ENCODE measurements around the gene PAM16. TPM values are rescaled to one million over a fixed set of nuclear protein-coding genes. Genes with fewer than 3 reads are reported as not detected.
A peak's percentile ranks its signal among the peaks of the same experiment; 100 is the strongest.

PAM16 gene
- total and polyA plus RNA-seq, 9 of the 15 experiments (the other 6 are each of a cell fraction or from before 2014, with no cell fraction given), result 38.7 to 273 (median 79.3) TPM

GRCh38 chr16:4358831-4359561, 7.9 kb upstream of the PAM16 start (continued):
- TF ChIP-seq CREB5 (CRISPR knock-in tag; IDR thresholded peaks at IDR 0.05) (no peak), ELF4 (CRISPR knock-in tag; IDR thresholded peaks at IDR 0.05) (no peak), SIN3A (IDR thresholded peaks at IDR 0.05; ENCODE audit: borderline replicate concordance in 2 of 2, control insufficient read depth in 1 of 2, low read depth in 2 of 2, low read length in 2 of 2) (no peak), ZNF143 (CRISPR knock-in tag; IDR thresholded peaks at IDR 0.05) (0 out of 2 replicates have a peak, but pooled peaks have one; percentile 26), NR2C1 (IDR thresholded peaks at IDR 0.05) (no peak), NR2C1 (tag; IDR thresholded peaks at IDR 0.05) (0 out of 2 replicates have a peak, but pooled peaks have one; percentile 29)

DNA sequence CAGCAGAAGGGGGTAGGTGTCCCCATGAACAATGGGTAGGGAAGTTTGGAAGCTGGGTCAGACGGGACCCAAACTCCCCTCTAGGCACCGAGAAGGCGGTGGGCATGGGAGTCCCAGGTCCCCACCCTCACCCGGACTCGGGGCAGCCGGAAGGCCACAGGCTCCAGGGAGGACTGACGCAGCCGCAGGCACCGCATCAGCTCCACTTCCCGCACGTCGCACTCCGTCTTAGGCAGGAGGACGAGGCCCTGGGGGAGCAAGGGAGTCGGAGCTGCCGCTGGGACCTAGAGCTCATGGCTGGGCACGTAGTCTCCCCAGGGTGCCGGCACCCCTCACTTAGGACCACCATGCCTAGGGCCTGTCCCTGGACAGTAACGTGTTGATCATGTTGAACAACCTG, 7.1 kb upstream of the PAM16 start:
- POLR2A ChIA-PET, result no interaction called here
- no peak for ATAC-seq
- intact Hi-C loops (cut with micrococcal nuclease), result no loop called here

More for the DNA sequence above, 7.1 kb upstream of the PAM16 start:
- H3K9me3 ChIP-seq (replicated peaks; ENCODE audit: control insufficient read depth, insufficient read depth, low read depth, low read length), result no peaks in the 10 kb centered on the region
- BruUV-seq (replicated peaks), result no TSS peak
- DNase-seq (ENCODE audit: extremely low read depth in 1 of 4, low spot score in 3 of 4), result no peak
- peak; percentile 75 for TF ChIP-seq RBM22 (IDR thresholded peaks at IDR 0.05; ENCODE audit: low read depth, low read length, poor library complexity, severe bottlenecking)
- TF ChIP-seq GATAD2B (IDR thresholded peaks at IDR 0.05; ENCODE audit: borderline replicate concordance), result no peak
- TF ChIP-seq NR2C2 (CRISPR knock-in tag; IDR thresholded peaks at IDR 0.05), result no peak
- no peak for TF ChIP-seq NR2C2 (tag; IDR thresholded peaks at IDR 0.05)
- no peak for TF ChIP-seq ZNF282 (CRISPR knock-in tag; IDR thresholded peaks at IDR 0.05)
- TF ChIP-seq POLR2G (IDR thresholded peaks at IDR 0.05; ENCODE audit: low read depth, low read length), result peak; percentile 57; the same call in 1 of the 2 replicates
- peaks cover 50% of the 10 kb centered on the region; the same call in 2 of the 3 replicates for H3K36me3 ChIP-seq (ENCODE audit: control insufficient read depth, insufficient read depth, low read length)
- H3K4me1 ChIP-seq (replicated peaks in 1 of 2; ENCODE audit: control insufficient read depth in 2 of 2, insufficient read depth in 2 of 2, low read length in 2 of 2), result peaks cover 0 to 43% of the 10 kb centered on the region in 2 experiments; a peak in 2 of 5 replicates
- FAIRE-seq, result no peak
- no peak overlapping the region for H3K4me2 ChIP-seq (ENCODE audit: insufficient read depth, low read length)
- CTCF ChIA-PET (ENCODE audit: low intra/inter-chr PET ratio), result interaction anchor here (0.7 to 4.1 kb wide), 2 partner anchors 45 to 59 kb away, joined by 3 to 70 read pairs; no protein-coding TSS in a partner anchor
- in situ Hi-C loops (cut with MboI), result no loop called here
- no peak overlapping the region for H3K27ac ChIP-seq (ENCODE audit: extremely low read depth, low read depth, low read length)
- H3K9me1 ChIP-seq (ENCODE audit: control insufficient read depth, insufficient read depth, low read length), result no peaks in the 10 kb centered on the region
- H3K27me3 ChIP-seq (ENCODE audit: control insufficient read depth in 2 of 2, insufficient read depth in 2 of 2, low read length in 2 of 2), result no peaks in the 10 kb centered on the region
- no peaks in the 10 kb centered on the region for H4K20me1 ChIP-seq (replicated peaks; ENCODE audit: control insufficient read depth, insufficient read depth, low read length)
- no peak overlapping the region for H2AFZ ChIP-seq (ENCODE audit: low read depth, low read length)
- WGBS (ENCODE audit: insufficient coverage, low coverage, missing lambda C conversion rate), result 93% methylated on average over 16 of the region's 19 CpGs
- no peaks in the 10 kb centered on the region for H3K79me2 ChIP-seq (ENCODE audit: control insufficient read depth, insufficient read depth, low read length)
- no peak overlapping the region for H3K4me3 ChIP-seq
- peak overlapping the region in 1 of 2 experiments; percentile 50; a peak in 1 of 4 replicates for H3K9ac ChIP-seq (ENCODE audit: insufficient read depth in 1 of 2, low read depth in 2 of 2, low read length in 2 of 2)

Measured in K562 (cell line).